ENCODE results near the gene TNNT2.

The TNNT2 gene

GRCh38 chr1:201310251-201310985 lies 67.1 kb downstream of the TNNT2 start:
- FAIRE-seq = no peak

GRCh38 chr1:201309416-201309815 lies 68.1 kb downstream of the TNNT2 start:
- FAIRE-seq = no peak
